Activated CD8-positive, alpha-beta memory T cell treated with anti-CD3 and anti-CD28 coated beads, Interleukin-2, amount 50 U/mL, for 24 hours (primary cell): ENCODE measurements around the gene MYH11.
"Not testable (repeated sequence)": the region's sequence is repeated elsewhere in the genome, so short reads cannot be mapped to it uniquely, and the experiment has no call there.

Experiments
- DNase-seq: peaks from one replicate; pipeline ENCODE4 v3.0.0-alpha.2; 2020; ENCODE audit errors: extremely low read depth

MYH11 gene

DNA sequence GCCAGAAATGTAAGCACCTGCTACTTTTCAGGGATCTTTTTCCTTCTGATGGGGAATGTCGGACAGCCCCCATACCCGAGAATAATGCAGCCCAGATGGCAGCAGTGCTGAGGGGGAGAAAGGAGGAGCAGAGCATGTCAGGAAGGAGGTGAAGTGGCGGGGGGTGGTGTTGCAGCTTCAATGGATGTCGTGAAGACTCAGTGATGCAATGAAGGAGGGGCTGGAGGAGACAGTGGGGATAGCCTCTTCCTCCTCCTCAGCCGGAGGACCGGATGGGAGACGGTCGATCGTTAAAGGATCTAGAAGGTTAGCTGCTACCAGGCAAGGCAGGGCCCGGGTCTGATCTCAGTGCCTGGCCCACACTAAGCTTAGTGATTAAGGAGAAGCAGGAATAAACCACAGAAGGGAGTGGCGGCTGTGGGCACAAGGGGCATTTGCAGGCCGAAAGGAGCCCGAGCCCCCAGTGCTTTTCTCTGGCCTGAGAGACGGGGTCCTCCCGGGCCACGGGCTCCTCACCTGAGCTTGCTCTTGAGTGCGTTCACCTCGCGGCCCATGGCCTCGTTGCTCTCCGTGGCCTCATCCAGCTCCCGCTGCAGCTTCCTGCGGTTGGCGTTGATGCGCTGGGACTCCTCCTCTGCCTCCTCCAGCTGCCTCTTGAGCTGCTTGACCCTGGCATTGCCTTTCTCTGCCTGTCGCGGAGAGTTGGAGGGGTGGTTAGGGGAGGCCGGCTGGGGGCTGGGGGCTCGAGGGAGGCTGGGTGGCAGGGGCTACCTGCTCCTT, 142.2 kb downstream of the MYH11 start:
- no peak for DNase-seq

DNA sequence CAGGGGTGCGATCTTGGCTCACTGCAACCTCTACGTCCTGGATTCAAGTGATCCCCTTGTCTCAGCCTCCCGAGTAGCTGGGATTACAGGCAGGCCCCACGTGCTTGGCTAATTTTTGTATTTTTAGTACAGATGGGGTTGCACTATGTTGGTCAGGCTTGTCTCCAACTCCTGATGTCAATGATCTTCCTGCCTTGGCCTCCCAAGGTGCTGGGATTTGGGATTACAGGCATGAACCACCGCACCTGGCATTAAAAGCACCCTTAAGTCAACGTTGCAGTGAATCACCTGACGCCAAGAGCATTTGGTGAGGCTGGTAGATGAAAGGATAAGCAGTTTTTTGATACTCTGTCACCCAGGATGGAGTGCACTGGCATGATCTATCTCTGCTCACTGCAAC, 147.8 kb downstream of the MYH11 start:
- no peak for DNase-seq

DNA sequence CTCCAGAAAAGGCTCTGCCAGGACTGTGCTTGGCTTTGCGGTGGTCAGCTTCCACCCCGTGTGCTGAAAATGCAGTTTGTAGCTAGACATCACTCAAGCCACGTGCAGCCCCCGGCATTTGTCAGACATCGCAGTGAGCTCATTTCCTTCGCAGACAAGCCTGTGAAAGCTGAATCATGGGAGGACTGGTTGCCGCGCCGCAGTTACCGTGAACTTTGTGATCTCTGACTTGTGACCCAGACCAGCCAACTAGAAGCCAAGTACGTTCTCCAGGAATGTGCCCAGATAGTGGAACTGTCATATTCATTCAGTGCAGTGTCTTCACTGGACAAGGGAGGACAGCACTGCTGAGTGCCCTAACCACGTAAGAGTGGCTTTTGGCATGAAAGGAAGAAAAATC, 148.7 kb downstream of the MYH11 start:
- no peak for DNase-seq

DNA sequence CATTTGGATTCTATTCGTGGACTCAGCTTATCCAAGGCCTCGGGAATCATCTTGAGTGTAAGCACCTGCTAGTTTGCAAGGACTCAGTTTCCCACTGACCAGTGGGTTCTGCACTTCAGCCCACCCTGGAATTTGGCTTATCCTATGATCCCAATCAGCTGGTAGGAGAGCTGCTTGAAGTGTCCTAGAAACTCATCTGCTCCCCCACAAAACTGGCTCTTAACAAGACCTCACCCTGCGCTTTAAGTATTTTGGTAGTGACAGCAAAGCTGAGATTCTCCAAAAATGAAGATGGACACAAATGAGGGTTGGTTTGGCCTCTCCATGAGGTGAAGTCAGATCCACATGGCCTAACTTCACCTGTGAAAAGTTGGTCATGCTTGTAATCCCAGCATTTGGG, 149.5 kb downstream of the MYH11 start:
- no peak for DNase-seq

DNA sequence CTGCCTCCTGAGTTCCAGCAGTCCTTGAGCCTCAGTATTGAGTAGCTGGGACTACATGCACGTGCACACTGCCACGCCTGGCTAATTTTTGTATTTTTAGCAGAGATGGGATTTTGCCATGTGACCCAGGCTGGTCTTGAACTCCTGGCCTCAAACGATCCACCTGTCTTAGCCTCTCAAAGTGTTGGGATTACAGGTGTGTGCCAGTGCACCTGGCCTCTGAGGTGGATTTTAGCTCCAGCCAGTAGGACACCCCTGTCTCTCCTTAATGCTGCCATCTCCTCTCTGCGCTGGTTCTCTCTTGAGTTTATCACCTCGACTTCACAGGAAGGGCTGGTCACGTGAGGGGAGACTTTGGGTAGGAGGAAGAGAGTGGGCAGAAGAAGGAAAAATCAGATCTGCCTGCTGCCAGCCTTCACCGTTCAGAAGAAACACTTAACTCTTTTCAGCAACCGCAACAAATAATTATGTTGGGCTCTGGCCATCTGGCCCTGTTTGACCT, 151.7 kb downstream of the MYH11 start:
- no peak for DNase-seq

DNA sequence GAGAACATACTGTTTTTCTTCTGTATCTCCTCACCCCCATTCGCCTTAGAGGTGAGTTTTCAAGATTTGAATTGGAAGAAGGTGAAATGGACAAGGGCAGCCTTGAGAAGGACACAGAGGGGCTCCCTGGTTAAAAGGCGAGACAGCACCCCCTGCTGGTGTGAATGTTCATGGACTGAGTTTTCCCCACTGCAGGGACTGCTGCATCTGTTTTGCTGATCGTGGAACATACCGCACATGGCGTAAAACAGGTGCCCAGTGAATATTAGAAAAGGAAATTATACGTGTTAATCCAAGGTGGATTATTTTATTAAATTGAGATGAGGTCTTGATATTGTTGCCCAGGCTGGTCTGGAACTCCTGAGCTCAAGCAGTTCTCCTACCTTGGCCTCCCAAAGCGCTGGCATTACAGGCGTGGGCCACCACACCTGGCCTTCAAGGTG, 152.3 kb downstream of the MYH11 start:
- DNase-seq: peak; percentile 45

DNA sequence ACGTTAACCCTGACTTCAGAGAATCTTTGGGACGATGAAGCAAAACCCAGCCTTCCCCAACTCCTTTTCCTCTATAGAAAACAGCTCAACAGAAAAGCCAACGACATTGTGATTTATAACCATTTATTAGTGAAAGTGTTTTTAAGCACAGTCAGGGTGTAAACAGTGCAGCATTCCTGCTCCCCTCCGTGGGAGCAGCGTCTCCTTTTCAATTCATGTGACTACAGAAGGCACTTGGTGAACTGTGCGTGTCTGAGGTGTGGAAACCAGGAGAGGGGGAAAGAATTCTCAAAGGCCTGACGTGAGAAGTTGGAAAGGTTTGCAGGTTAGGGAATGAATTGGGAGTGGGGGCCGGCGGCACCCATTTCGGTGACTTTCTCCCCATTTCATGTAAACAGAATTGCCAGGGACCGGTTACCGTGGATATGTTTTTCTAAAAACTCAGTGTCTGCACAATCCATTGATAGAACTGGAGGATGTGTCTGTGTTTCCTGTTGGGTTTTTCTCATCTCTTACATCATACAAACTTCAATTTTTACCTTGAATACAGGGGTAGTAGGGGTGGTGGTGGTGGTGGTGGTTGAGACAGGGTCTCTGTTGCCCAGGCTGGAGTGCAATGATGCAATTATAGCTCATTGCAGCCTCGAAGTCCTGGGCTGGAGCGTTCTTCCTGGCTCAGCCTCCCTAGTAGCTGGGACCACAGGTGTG, 153.6 kb downstream of the MYH11 start:
- DNase-seq: no peak

DNA sequence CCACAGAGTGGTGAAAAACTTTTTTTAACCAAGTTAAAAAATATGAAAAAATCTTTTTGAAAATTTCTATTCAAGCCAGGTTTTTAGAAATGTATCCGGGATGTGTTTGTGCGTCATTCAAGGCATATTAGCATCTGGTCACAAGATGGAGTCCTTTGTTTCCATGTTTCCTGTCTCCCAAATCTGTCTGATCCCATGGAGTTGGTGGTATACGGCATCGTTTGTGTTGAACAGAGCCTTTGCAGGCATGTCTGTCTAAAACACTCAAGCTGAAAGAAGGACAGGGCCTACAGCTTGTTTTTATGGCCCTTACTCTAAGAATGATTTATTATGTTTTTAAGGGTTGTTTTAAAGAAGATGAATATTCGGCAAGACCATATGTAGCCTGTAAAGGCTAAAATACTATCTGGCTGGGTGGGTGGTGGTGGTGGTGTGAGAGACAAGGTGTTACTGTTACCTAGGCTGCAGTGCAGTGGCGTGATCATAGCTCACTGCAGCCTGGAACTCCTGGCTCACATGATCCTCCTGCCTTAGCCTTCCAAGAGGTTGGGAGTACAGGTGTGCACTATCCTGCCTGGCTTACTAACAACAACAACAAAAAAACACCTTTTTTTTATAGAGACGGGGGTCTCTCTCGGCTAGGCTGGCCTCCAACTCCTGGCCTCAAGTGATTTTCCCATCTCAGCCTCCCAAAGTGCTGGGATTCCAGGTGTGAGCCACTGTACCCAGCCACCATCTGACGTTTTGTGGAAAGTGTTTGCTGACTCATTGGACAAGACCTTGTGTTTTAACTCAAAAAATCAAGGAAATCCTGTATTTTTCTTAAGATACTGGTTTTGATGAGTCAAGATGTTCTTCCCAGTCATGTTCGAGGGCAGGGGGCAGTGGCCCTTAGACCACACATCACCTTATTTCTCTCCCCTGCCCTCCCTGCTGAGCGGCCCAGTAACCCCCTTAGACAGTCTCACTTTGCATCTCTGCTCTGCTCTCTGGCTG, 154.6 kb downstream of the MYH11 start:
- no peak for DNase-seq

DNA sequence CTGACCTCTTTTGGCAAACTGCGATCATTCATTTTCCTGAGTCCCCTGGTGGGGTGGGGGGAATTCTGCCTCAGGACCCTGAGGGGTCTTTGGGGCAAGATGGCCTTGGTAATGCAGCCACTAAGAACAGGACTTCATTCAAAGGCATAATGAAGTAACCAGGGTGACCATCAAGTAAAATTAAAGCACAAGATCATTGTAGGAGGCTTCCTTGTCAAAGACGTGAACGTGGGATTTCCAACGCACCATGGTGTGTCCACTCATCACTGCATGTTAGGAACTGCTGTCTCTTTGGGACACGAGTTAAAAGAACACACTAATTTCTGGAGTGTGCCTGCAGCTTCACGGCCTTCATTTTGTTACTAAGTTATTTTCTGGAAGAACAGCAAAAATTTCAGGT, 155.5 kb downstream of the MYH11 start:
- no peak for DNase-seq

DNA sequence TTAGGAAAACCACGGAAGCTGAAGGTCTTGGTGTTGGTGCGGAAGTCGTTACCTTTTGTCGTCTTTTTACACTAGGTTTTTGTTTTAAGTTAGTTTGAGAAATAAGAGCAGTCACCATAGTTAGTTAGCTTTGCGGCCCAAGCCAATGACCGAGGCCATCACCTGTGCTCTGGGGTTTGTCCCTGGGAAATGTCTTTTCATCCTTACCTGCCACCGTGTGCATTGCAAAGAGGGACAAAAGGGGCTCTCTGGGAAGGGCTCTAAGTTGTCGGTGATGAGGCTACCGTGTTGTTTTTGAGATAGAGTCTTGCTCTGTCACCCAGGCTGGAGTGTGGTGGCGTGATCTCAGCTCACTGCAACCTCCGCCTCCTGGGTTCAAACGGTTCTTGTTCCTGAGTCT, 157.0 kb downstream of the MYH11 start:
- DNase-seq: no peak

DNA sequence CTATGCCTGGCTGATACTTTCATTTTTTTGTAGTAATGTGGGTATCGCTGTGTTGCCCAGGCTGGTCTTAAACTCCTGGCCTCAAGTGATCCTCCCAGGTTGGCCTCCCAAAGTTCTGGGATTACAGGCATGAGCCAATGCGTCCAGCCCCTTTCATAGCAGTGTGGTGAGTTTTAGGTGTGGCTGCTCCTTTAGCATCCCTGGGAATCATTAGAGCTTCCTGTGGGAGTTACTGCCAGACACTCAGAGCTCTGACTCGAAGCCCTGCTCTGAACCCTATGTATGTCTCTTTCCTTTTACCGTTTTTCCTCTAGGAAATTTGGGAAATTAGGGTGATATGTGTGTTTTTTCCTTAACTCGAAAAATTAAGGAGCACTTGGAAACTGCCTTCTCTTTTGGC, 162.3 kb downstream of the MYH11 start:
- DNase-seq: no peak

DNA sequence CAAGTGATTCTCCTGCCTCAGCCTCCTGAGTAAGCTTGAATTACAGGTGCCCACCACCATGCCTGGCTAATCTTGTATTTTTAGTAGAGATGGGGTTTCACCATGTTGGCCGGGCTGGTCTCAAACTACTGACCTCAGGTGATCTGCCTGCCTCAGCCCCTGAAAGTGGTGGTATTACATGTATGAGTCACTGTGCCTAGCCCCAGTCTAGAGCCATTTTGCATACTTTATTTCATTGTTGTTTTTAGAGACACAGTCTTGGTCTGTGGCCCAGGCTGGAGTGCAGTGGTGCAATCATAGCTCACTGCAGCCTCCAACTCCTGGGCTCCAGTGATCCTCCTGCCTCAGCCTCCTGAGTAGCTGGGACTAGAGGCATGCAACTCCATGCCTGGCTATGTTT, 164.3 kb downstream of the MYH11 start:
- DNase-seq: not testable (repeated sequence)

DNA sequence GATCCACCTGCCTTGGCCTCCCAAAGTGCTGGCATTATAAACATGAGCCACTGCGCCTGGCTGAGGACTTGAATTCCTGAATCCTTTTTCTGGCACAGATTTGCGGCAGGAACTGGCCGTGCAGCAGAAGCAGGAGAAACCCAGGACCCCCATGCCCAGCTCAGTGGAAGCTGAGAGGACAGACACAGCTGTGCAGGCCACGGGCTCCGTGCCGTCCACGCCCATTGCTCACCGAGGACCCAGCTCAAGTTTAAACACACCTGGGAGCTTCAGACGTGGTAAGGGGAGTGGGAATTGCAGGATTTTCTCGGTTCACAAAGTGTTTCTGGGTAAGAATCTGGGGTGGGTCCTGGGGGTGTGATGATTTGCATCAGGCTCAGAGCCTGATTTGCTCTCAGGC, 165.8 kb downstream of the MYH11 start:
- DNase-seq: no peak

DNA sequence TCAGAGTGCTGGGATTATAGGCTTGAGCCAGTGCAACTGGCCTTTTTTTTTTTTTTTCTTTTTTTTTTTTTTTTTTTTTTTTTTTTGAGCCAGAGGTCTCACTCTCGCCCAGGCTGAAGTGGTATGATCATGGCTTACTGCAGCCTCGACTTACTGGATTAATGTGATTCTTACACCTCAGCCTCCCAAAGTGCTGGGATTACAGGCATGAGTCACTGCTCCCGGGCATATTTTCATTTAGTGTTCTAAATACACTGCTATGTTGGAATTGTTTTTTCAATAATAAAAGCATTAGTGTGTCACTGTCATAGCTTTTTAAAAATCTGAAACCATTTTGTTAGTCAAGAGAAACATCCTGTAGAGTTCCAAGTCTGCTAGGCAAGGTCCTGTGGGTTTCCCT, 166.5 kb downstream of the MYH11 start:
- no peak for DNase-seq

DNA sequence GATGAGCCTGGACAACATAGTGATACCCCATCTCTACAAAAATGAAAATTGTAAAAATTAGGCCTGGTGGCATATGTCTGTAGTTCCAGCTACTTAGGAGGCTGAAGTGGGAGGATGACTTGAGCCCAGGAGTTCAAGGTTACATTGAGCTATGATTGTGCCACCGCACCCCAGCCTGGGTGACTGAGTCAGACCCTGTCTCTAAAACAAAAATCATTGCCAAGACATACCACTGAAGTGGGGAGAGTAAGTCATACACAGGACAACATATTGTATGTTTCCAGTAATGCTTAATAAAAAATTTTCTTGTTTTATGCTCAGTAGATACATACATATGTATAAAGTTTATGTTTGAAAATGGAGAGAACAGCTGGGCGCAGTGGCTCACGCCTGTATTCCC, 167.5 kb downstream of the MYH11 start:
- no peak for DNase-seq

DNA sequence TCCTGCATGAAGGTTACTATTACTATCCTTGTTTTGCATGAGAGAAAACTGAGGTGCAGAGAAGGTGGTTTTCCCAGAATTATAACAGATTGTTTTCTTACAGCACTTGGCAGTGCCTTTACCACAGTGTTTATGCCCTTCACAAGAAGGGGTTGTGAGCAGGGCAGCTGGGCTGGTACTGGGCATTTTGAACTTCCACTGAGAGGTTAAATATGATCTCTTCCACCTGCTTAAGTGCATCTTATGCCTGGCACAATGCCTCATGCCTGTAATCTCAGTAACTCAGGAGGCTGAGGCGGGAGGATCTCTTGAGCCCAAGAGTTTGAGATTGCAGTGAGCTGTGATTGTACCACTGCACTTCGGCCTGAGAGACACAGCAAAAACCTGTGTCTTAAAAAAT, 170.5 kb downstream of the MYH11 start:
- no peak for DNase-seq

DNA sequence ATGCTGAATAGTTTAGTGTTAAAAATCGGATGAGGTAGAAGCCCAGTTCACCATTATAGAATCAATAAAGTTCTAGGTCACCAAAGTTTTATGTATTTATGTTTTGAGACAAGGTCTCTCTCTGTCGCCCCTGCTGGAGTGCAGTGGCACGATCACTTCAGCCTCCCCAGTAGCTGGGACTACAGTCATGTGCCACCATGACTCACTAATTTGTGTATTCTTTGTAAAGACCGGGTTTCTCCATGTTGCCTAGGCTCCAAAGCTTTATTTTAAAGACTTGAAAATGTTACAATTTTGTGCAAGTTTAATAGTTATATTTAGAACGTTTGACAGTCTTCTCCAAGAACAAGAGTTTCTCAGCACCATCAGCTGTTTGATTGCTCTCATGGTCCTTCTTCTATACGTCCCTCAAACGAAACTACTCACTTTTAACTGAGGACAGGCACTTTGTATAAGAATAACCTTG, 174.7 kb downstream of the MYH11 start:
- no peak for DNase-seq

DNA sequence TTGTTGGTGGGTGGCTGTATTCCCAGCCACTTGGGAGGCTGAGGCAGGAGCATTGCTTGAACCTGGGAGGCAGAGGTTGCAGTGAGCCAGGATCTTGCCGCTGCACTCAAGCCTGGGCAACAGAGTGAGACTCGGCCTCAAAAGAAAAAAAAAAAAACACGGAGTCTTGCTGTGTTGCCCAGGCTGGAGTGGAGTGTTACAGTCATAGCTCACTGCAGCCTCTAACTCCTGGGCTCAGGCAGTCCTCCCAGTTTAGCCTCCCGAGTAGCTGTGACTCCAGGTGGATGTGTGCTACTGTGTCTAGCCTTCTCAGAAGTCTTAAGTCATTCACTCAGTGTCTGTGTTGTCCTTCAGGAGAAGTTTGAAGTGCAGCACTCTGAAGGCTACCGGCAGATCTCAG, 179.4 kb downstream of the MYH11 start:
- DNase-seq: no peak

DNA sequence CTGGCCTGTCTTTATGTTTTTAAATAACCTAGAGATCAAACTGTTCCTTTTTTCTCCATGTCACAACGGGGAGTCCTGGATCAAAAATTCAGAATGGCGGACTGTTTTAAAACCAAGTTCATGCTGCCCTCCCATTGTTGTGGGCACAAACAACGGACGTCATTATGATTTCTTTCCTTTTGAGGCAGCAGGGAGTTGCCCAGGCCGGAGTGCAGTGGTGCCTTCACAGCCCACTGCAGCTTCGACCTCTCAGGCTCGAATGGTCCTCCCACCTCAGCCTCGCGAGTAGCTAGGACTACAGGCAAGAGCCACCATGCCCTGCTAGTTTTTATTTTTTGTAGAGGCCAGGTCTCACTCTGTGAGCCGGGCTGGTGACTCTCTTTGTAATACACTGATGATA, 180.3 kb downstream of the MYH11 start:
- DNase-seq: no peak

DNA sequence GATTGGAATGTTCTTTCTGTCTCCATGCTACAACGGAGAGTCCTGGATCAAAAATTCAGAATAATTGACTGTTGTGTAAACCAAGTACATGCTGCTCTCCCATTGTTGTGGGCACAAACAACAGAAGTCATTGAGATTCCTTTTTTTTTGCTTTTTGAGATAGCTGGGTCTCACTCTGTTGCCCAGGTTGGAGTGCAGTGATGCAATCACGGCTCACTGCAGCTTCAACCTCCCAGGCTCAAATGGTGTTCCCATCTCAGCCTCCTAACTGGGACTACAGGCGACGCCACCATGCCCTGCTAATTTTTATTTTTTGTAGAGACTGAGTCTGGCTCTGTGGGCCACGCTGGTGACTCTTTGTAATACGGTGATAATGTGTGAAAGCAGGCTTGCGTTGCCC, 182.3 kb downstream of the MYH11 start:
- no peak for DNase-seq

DNA sequence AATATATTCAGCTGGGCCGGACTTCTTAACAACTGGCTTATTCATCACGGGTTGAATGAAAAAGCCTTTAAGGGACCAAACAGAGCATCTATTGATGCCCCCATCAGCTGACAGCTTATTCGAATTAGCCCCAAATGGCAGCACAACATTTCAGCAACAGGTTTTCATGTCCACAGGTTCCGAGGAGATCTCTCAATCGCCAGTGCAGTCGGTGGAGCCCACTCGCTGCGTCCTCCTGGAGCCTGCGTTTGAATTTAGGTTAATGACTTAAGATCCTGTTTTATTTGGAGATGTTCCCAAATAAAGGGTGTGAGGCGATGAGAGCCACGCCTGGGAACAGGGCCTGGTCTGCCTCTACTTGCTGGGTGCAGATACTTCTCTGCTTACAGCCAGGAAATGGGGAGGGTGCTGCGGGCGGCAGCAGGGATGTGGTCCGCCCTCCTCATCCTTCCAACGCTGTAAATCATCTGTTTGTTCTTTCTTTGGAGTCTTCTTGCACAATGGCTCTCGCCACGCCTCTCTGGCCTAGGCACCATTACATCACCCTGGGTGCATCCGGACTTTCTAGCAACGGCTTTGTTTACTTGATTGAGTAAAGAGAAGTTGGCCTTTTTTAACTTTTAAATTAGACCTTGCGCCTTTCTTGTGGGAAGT, 184.2 kb downstream of the MYH11 start:
- no peak for DNase-seq
